ENCODE results near the gene AKAP6. TPM values are rescaled to one million over a fixed set of nuclear protein-coding genes. Genes with fewer than 3 reads are reported as not detected.

AKAP6 gene
- total RNA-seq, 1 experiment from 2014 or later = 1.1 TPM

DNA sequence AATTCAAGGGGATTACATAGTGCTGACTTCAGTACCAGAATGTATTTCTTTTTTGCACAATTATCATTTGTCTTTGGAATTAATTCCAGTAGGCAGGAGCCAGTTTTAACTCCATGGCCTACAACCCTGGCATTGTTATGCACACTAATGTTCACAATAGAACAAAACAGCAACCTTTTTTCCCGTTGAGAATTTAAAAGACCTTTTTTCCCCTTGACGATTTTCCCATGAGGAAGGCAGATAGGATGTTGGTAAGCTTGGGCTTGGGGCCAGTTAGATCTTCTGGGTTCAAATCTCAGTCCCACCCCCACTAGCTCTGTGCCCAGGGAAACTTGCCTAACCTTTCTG is 13.7 kb downstream of the AKAP6 start:
- no peak overlapping the region for H3K23ac ChIP-seq (ENCODE audit: insufficient read length, low read depth, low read length)
- H3K27ac ChIP-seq (ENCODE audit: insufficient read length, low read depth, low read length) = no peak overlapping the region
- H3K9me3 Mint-ChIP-seq = no peaks in the 10 kb centered on the region
- H3K27me3 Mint-ChIP-seq (ENCODE audit: low read depth) = no peaks in the 10 kb centered on the region
- H2AK5ac ChIP-seq (ENCODE audit: insufficient read length, low read length) = no peak overlapping the region
- no peak overlapping the region for H2BK12ac ChIP-seq (ENCODE audit: insufficient read length, low read depth, low read length)
- H3K4me2 ChIP-seq (ENCODE audit: insufficient read depth, insufficient read length, low read length) = no peak overlapping the region
- no peak overlapping the region for H2BK5ac ChIP-seq (ENCODE audit: insufficient read length, low read length)
- no peak overlapping the region for H3K18ac ChIP-seq (ENCODE audit: insufficient read length, low read depth, low read length)
- H3K23me2 ChIP-seq (ENCODE audit: insufficient read length, low read depth, low read length, poor library complexity, severe bottlenecking) = no peaks in the 10 kb centered on the region
- H3K27ac Mint-ChIP-seq = peak overlapping the region in 1 of 3 experiments; percentile 25; a peak in 1 of 7 replicates
- no peak overlapping the region for H3K4me3 Mint-ChIP-seq
- no peak overlapping the region for H4K5ac ChIP-seq (ENCODE audit: insufficient read length, low read depth, low read length)
- no peak for DNase-seq
- H4K91ac ChIP-seq (ENCODE audit: insufficient read length, low read depth, low read length) = no peak overlapping the region
- H3K4me1 Mint-ChIP-seq = peaks cover 19 to 21% of the 10 kb centered on the region in 2 experiments
- H3K36me3 Mint-ChIP-seq (ENCODE audit: insufficient read depth in 1 of 3, low read depth in 3 of 3) = no peaks in the 10 kb centered on the region
- H3K79me2 ChIP-seq (ENCODE audit: insufficient read depth, low read length) = no peaks in the 10 kb centered on the region
- H3K9me3 ChIP-seq (ENCODE audit: control insufficient read depth, low read depth, low read length) = no peaks in the 10 kb centered on the region
- no peak overlapping the region for H2BK120ac ChIP-seq (ENCODE audit: low read depth, low read length, poor library complexity, severe bottlenecking)
- no peak overlapping the region for H2BK20ac ChIP-seq (ENCODE audit: low read depth, low read length, poor library complexity, severe bottlenecking)
- no peaks in the 10 kb centered on the region for H4K20me1 ChIP-seq (ENCODE audit: control insufficient read depth, insufficient read depth, insufficient read length)
- no peak overlapping the region for H3K4ac ChIP-seq (ENCODE audit: low read depth, low read length)
- no CpG with 5 or more reads among the region's 2 CpGs for WGBS (ENCODE audit: extremely low coverage, insufficient read length, low lambda C conversion rate)
- TF ChIP-seq, protein P1, sequence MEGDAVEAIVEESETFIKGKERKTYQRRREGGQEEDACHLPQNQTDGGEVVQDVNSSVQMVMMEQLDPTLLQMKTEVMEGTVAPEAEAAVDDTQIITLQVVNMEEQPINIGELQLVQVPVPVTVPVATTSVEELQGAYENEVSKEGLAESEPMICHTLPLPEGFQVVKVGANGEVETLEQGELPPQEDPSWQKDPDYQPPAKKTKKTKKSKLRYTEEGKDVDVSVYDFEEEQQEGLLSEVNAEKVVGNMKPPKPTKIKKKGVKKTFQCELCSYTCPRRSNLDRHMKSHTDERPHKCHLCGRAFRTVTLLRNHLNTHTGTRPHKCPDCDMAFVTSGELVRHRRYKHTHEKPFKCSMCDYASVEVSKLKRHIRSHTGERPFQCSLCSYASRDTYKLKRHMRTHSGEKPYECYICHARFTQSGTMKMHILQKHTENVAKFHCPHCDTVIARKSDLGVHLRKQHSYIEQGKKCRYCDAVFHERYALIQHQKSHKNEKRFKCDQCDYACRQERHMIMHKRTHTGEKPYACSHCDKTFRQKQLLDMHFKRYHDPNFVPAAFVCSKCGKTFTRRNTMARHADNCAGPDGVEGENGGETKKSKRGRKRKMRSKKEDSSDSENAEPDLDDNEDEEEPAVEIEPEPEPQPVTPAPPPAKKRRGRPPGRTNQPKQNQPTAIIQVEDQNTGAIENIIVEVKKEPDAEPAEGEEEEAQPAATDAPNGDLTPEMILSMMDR (conservative IDR thresholded peaks at IDR 0.05) = no peak
- H3K4me1 ChIP-seq (ENCODE audit: insufficient read depth, low read length) = peaks cover 2% of the 10 kb centered on the region; the same call in 1 of the 2 replicates
- H3K56ac ChIP-seq (ENCODE audit: insufficient read length, low read depth, low read length) = no peak overlapping the region
- H2AFZ ChIP-seq (ENCODE audit: low read length) = no peak overlapping the region
- no peak overlapping the region for H2BK15ac ChIP-seq (ENCODE audit: low read depth, low read length)
- H4K8ac ChIP-seq (replicated peaks; ENCODE audit: insufficient read length, low read depth, low read length) = no peak overlapping the region
- no peak overlapping the region for H3K9ac ChIP-seq (ENCODE audit: extremely low read depth, insufficient read length, low read length)
- no peaks in the 10 kb centered on the region for H3K27me3 ChIP-seq (ENCODE audit: insufficient read depth, low read length)
- no peak overlapping the region for H3K14ac ChIP-seq (ENCODE audit: insufficient read depth, low read length)
- H3K79me1 ChIP-seq (ENCODE audit: insufficient read depth, low read depth, low read length, poor library complexity, severe bottlenecking) = no peaks in the 10 kb centered on the region
- H3T11ph ChIP-seq (ENCODE audit: low read length) = no peak overlapping the region

Data from H9 (cell line).